Common myeloid progenitor, CD34-positive (primary cell): Measurements from ENCODE around the gene PSENEN.
A peak's percentile ranks its signal among the peaks of the same experiment; 100 is the strongest.

Source experiments
- CTCF ChIA-PET: fragments of 350-600 bp; sonication (Branson Sonifier 250); formaldehyde crosslinking; loops from one replicate; lab custom pipeline; 2021; ENCODE audit warnings: antibody characterized with exemption; lab: Charles Lee
- POLR2A ChIA-PET: fragments of 350-600 bp; sonication (Branson Sonifier 250); formaldehyde crosslinking; loops from one replicate; lab custom pipeline; 2021; ENCODE audit warnings: antibody characterized with exemption; lab: Charles Lee
- DNase-seq, 3 donors: peaks; one replicate each; pipeline versions ENCODE4 v3.0.0 to v3.0.0-alpha.2; 2013
- H3K27ac ChIP-seq, 2 experiments: 1 replicate in 1 of 2; 2 replicates in 1 of 2; pipeline ENCODE4 v1.7.0; 2013; ENCODE audit warnings: inconsistent platforms in 2 of 2, low read length in 2 of 2, mild to moderate bottlenecking in 2 of 2, low read depth in 1 of 2, moderate library complexity in 1 of 2; ENCODE audit not compliant: severe bottlenecking in 2 of 2, insufficient read depth in 1 of 2, poor library complexity in 1 of 2
- H3K27me3 ChIP-seq, 5 experiments: replicated peaks in 2 of 5; 1 replicate in 3 of 5; 2 replicates in 2 of 5; pipeline versions ENCODE4 v1.6.1 to v1.7.0; 2013; ENCODE audit warnings: low read length in 4 of 5, mild to moderate bottlenecking in 2 of 5, moderate library complexity in 2 of 5, inconsistent platforms in 1 of 5; ENCODE audit not compliant: insufficient read depth in 5 of 5, control insufficient read depth in 4 of 5
- H3K36me3 ChIP-seq, 4 experiments: 1 replicate in 2 of 4; 2 replicates in 2 of 4; pipeline versions ENCODE4 v1.6.1 to v1.7.0; 2013; ENCODE audit warnings: low read length in 3 of 4, control low read depth in 1 of 4, mild to moderate bottlenecking in 1 of 4; ENCODE audit not compliant: control insufficient read depth in 4 of 4, insufficient read depth in 4 of 4
- H3K4me1 ChIP-seq, 4 experiments: 1 replicate in 3 of 4; 2 replicates in 1 of 4; pipeline versions ENCODE4 v1.6.1 to v1.7.1; 2013; ENCODE audit warnings: low read length in 3 of 4, mild to moderate bottlenecking in 3 of 4, control low read depth in 1 of 4, inconsistent platforms in 1 of 4, moderate library complexity in 1 of 4; ENCODE audit not compliant: control insufficient read depth in 4 of 4, insufficient read depth in 4 of 4; ENCODE audit errors: control extremely low read depth in 1 of 4
- H3K4me3 ChIP-seq, 7 experiments: 1 replicate in 4 of 7; 2 replicates in 3 of 7; pipeline versions ENCODE4 v1.5.1 to v1.7.0; 2013; ENCODE audit warnings: mild to moderate bottlenecking in 7 of 7, low read length in 6 of 7, moderate library complexity in 6 of 7, inconsistent platforms in 2 of 7, low read depth in 2 of 7, control low read depth in 1 of 7; ENCODE audit not compliant: insufficient read depth in 4 of 7, control insufficient read depth in 1 of 7; ENCODE audit errors: extremely low read depth in 1 of 7
- H3K9me3 ChIP-seq, 5 experiments: 1 replicate in 4 of 5; 2 replicates in 1 of 5; pipeline versions ENCODE4 v1.6.1 to v1.7.1; 2013; ENCODE audit warnings: low read length in 4 of 5, mild to moderate bottlenecking in 2 of 5, inconsistent platforms in 1 of 5, low read depth in 1 of 5, moderate library complexity in 1 of 5; ENCODE audit not compliant: control insufficient read depth in 4 of 5, insufficient read depth in 2 of 5; ENCODE audit errors: control extremely low read depth in 1 of 5
- WGBS: methylation state at CpG from one replicate; pipeline ENCODE4 v1.1.5; 2013; ENCODE audit not compliant: insufficient coverage; 5-methylcytosine and 5-hydroxymethylcytosine counted together

Gene PSENEN

GRCh38 chr19:35774274-35775045, 29.0 kb downstream of the PSENEN start:
- no peaks in the 10 kb centered on the region for H3K27me3 ChIP-seq
- H3K36me3 ChIP-seq: peaks cover 2 to 15% (median 11%) of the 10 kb centered on the region in 4 experiments
- 50% methylated on average over 14 of the region's 16 CpGs for WGBS
- no peak overlapping the region for H3K27ac ChIP-seq
- H3K4me1 ChIP-seq: peaks cover 0 to 17% (median 10%) of the 10 kb centered on the region in 4 experiments
- no peaks in the 10 kb centered on the region for H3K9me3 ChIP-seq
- H3K4me3 ChIP-seq: peak overlapping the region in 5 of 7 experiments; percentile 65 to 87 (median 80)
- POLR2A ChIA-PET: no interaction called here
- DNase-seq: no peak
- CTCF ChIA-PET: no interaction called here

DNA sequence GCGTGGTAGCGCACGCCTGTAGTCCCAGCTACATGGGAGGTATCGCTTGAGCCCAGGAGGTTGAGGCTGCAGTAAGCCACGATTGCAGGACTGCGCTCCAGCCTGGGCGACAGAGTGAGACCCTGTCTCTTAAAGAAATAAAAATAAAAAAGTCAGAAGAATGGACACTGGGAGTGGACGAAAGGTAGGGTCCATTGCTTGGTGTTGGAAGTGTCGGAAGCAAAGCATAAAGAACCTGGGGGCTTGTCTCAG, 29.5 kb downstream of the PSENEN start:
- no peak overlapping the region for H3K27ac ChIP-seq
- H3K36me3 ChIP-seq: peaks cover 2 to 20% (median 14%) of the 10 kb centered on the region in 4 experiments
- ChIA-PET POLR2A (no interaction called here), CTCF (no interaction called here)
- no peak for DNase-seq
- WGBS: 6% methylated on average over 9 of the region's 9 CpGs
- H3K27me3 ChIP-seq: no peaks in the 10 kb centered on the region
- peaks cover 0 to 17% (median 10%) of the 10 kb centered on the region in 4 experiments for H3K4me1 ChIP-seq
- H3K4me3 ChIP-seq: peak overlapping the region in 5 of 7 experiments; percentile 65 to 87 (median 80)
- no peaks in the 10 kb centered on the region for H3K9me3 ChIP-seq

- POLR2A ChIA-PET: no interaction called here
- no peaks in the 10 kb centered on the region for H3K9me3 ChIP-seq
- WGBS: 0% methylated on average over 30 of the region's 82 CpGs
- no peaks in the 10 kb centered on the region for H3K27me3 ChIP-seq
- H3K4me1 ChIP-seq: peaks cover 0 to 17% (median 10%) of the 10 kb centered on the region in 4 experiments
- CTCF ChIA-PET: interaction anchor here (1.2 kb wide), 1 partner anchor 12 kb away, joined by 3 read pairs; no protein-coding TSS in a partner anchor
- peaks cover 4 to 25% (median 16%) of the 10 kb centered on the region in 4 experiments for H3K36me3 ChIP-seq
- peak; percentile 96 to 99 (median 97) for DNase-seq
- peak within 1 kb of the TSS in 1 of 2 experiments; percentile 49 for H3K27ac ChIP-seq
- H3K4me3 ChIP-seq: peak within 1 kb of the TSS; percentile 65 to 87 (median 75)
Measured at GRCh38 chr19:35775298-35776101, 30.0 kb downstream of the PSENEN start, which contains the start of gene ARHGAP33. Gene ARHGAP33, plus strand, starts transcription at chr19:35775564. Its CDS starts 95 bp downstream, at chr19:35775659.

DNA sequence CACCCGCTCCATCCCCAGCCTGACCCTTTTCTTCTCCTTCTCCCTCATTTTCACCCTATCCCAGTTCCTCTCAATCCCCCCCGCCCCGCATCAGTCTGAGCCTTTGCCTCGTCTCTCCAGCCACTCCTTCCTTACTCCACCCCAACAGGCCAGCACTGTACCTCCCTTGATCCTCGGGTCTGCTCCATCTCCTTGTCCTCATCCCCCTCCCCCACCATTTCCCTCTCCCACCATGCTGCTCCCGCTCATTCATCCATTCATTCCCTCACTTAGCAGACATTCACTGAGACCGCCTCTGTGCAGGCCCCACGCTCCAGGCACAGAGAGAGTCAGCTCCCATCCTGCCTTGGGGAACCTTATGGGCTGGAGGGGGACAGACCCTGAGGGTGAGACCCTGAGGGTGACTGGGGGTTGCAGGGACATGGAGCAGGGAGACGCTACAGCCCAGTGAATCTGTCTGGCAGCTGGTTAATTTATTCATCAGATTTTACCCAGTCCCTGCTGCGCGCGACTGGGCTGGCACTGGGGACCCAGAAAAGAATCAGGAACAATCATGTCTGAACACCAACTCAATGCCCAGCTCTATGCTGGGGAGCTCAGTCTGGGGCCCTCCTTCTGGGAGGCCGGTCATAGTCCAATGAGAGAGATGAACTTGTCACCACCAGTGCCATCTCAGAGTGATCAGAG, 30.8 kb downstream of the PSENEN start:
- no peak for DNase-seq
- ChIA-PET CTCF (interaction anchor here (1.2 kb wide), 1 partner anchor 13 kb away, joined by 3 read pairs; no protein-coding TSS in a partner anchor), POLR2A (interaction anchor here (0.6 kb wide), 1 partner anchor 91 kb away, joined by 3 read pairs; no protein-coding TSS in a partner anchor)
- Histone ChIP-seq H3K4me3 (peak overlapping the region in 6 of 7 experiments; percentile 4 to 87 (median 77)), H3K9me3 (no peaks in the 10 kb centered on the region), H3K36me3 (peaks cover 6 to 32% (median 18%) of the 10 kb centered on the region in 4 experiments), H3K27me3 (no peaks in the 10 kb centered on the region), H3K27ac (peak overlapping the region in 1 of 2 experiments; percentile 49), H3K4me1 (peaks cover 0 to 17% (median 10%) of the 10 kb centered on the region in 4 experiments)
- WGBS: 59% methylated on average over 9 of the region's 13 CpGs

DNA sequence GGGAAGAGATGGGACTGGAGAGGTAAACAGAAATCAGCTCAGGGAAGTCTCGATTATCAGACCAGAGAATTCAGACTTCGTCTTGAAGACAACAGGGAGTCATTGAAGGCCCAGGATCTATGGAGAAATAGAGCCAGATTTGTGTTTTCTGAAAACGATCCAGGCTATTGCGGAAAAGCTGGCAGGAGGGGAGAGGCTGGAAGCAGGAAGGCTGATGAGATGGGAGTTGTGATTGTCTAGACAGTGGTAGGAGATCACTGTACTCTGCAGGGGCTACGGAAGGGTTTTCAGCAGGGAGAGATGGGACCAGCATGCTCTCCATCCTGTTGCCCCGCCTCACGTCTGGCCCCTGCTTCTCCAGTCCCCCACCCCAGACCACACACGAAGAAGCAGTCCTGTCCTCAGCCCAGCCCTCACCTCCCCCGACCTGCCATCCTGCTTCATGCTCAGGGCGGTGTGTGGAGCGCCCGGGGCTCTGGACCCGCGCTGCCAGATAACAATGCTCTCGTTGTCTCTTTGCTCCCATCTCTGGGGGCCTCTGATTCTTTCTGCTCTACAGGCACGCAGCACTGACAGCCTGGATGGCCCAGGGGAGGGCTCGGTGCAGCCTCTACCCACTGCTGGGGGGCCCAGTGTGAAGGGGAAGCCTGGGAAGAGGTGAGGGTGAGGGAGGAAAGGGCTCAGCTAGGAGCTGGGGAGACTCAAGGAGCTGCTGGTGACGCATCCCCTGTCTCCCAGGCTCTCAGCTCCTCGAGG, 31.8 kb downstream of the PSENEN start:
- Histone ChIP-seq H3K27me3 (no peaks in the 10 kb centered on the region), H3K4me3 (no peak overlapping the region), H3K4me1 (peaks cover 0 to 17% (median 10%) of the 10 kb centered on the region in 4 experiments), H3K36me3 (peaks cover 7 to 42% (median 23%) of the 10 kb centered on the region in 4 experiments), H3K27ac (no peak overlapping the region), H3K9me3 (no peaks in the 10 kb centered on the region)
- DNase-seq: no peak
- POLR2A ChIA-PET: interaction anchor here (0.6 kb wide), 1 partner anchor 14 kb away, joined by 3 read pairs; no protein-coding TSS in a partner anchor
- CTCF ChIA-PET: interaction anchor here (1.0 to 1.2 kb wide), 2 partner anchors 12 to 14 kb away, joined by 3 read pairs; no protein-coding TSS in a partner anchor
- WGBS: 99% methylated on average over 14 of the region's 19 CpGs

- WGBS: 95% methylated on average over 6 of the region's 7 CpGs
Measured at GRCh38 chr19:35777961-35778360, 32.5 kb downstream of the PSENEN start.

More at GRCh38 chr19:35777961-35778360, 32.5 kb downstream of the PSENEN start:
- ChIA-PET POLR2A (interaction anchor here (0.6 kb wide), 1 partner anchor 13 kb away, joined by 3 read pairs; no protein-coding TSS in a partner anchor), CTCF (interaction anchor here (1.0 kb wide), 1 partner anchor 11 kb away, joined by 3 read pairs; no protein-coding TSS in a partner anchor)
- Histone ChIP-seq H3K9me3 (no peaks in the 10 kb centered on the region), H3K36me3 (peaks cover 7 to 49% (median 28%) of the 10 kb centered on the region in 4 experiments), H3K4me3 (no peak overlapping the region), H3K27me3 (no peaks in the 10 kb centered on the region), H3K4me1 (peaks cover 0 to 17% (median 10%) of the 10 kb centered on the region in 4 experiments), H3K27ac (no peak overlapping the region)
- DNase-seq: no peak
